GM20431 (cell line): Measurements from ENCODE around the gene ZFTA.
"Not testable (repeated sequence)": the region's sequence is repeated elsewhere in the genome, so short reads cannot be mapped to it uniquely, and the experiment has no call there.

Experiments used
- in situ Hi-C: fragments of 300-500 bp; cut with MseI, MboI; formaldehyde crosslinking; loops from one replicate; pipeline ENCODE4 v1.15.0; 2020; ENCODE audit warnings: low sequenced_read_pairs; ENCODE audit not compliant: unreplicated experiment

The ZFTA gene

GRCh38 chr11:63782749-63783148 lies 14.2 kb upstream of the ZFTA start:
- in situ Hi-C loops: no loop called here

GRCh38 chr11:63779039-63779438 lies 10.5 kb upstream of the ZFTA start:
- in situ Hi-C loops: no loop called here

- in situ Hi-C loops: no loop called here
These were observed 6.6 kb upstream of the ZFTA start for GRCh38 chr11:63775191-63775590.

- in situ Hi-C loops: not testable (repeated sequence)
These were observed 3.3 kb upstream of the ZFTA start for GRCh38 chr11:63771741-63772318.

GRCh38 chr11:63770763-63771162 lies 2.2 kb upstream of the ZFTA start:
- in situ Hi-C loops: no loop called here

- in situ Hi-C loops: no loop called here
These were observed 1.3 kb upstream of the ZFTA start for GRCh38 chr11:63769714-63770455.

- in situ Hi-C loops: no loop called here
These were observed 603 bp upstream of the ZFTA start for GRCh38 chr11:63769042-63769713.

- in situ Hi-C loops: no loop called here
These were observed 874 bp downstream of the ZFTA start for GRCh38 chr11:63767565-63768236.

GRCh38 chr11:63767267-63767564 lies 1.4 kb downstream of the ZFTA start:
- in situ Hi-C loops: no loop called here

GRCh38 chr11:63766531-63767235 lies 1.9 kb downstream of the ZFTA start:
- in situ Hi-C loops: no loop called here

- in situ Hi-C loops: no loop called here
These were observed 2.8 kb downstream of the ZFTA start for GRCh38 chr11:63765688-63766241.

GRCh38 chr11:63764679-63765647 lies 3.6 kb downstream of the ZFTA start:
- in situ Hi-C loops: no loop called here

GRCh38 chr11:63764340-63764678 lies 4.3 kb downstream of the ZFTA start:
- in situ Hi-C loops: no loop called here

- in situ Hi-C loops: no loop called here
These were observed 4.9 kb downstream of the ZFTA start for GRCh38 chr11:63763496-63764339.

GRCh38 chr11:63762654-63763495 lies 5.7 kb downstream of the ZFTA start:
- in situ Hi-C loops: no loop called here

- in situ Hi-C loops: no loop called here
These were observed 6.5 kb downstream of the ZFTA start for GRCh38 chr11:63761931-63762653.

GRCh38 chr11:63761188-63761587 lies 7.4 kb downstream of the ZFTA start:
- in situ Hi-C loops: no loop called here
